Measurements from ENCODE around the gene P2RY12.

DNA sequence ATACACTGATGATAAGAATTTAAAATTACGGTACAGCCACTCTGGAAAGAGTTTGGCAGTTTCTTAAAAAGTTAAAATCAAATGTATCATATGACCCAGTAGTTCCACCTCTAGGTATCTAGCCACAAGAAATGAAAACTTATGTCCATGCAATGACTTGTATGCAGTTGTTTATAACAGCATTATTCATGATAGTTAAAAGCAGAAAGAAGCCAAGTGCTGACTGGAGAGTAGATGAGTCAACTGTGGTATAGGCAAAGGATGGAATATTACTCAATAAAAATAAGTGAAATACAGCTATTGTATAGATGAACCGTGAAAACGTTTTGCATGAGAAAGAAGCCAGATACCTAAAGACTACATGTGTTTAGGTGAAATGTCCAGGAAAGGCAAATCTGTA is 82.8 kb downstream of the P2RY12 start:
- no peak for TF ChIP-seq EP300 (conservative IDR thresholded peaks at IDR 0.05; ENCODE audit: poor library complexity, severe bottlenecking)
- TF ChIP-seq, protein P1, sequence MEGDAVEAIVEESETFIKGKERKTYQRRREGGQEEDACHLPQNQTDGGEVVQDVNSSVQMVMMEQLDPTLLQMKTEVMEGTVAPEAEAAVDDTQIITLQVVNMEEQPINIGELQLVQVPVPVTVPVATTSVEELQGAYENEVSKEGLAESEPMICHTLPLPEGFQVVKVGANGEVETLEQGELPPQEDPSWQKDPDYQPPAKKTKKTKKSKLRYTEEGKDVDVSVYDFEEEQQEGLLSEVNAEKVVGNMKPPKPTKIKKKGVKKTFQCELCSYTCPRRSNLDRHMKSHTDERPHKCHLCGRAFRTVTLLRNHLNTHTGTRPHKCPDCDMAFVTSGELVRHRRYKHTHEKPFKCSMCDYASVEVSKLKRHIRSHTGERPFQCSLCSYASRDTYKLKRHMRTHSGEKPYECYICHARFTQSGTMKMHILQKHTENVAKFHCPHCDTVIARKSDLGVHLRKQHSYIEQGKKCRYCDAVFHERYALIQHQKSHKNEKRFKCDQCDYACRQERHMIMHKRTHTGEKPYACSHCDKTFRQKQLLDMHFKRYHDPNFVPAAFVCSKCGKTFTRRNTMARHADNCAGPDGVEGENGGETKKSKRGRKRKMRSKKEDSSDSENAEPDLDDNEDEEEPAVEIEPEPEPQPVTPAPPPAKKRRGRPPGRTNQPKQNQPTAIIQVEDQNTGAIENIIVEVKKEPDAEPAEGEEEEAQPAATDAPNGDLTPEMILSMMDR (IDR thresholded peaks at IDR 0.05; ENCODE audit: poor library complexity, severe bottlenecking), result no peak
